Breast epithelium (tissue), 4 donors: Measurements from ENCODE around the gene JPH2. TPM values are rescaled to one million over a fixed set of nuclear protein-coding genes. Genes with fewer than 3 reads are reported as not detected.
"Not testable (repeated sequence)": the region's sequence is repeated elsewhere in the genome, so short reads cannot be mapped to it uniquely, and the experiment has no call there.

Experiments
- DNase-seq, 2 donors: peaks; one replicate each; pipeline ENCODE4 v3.0.0-alpha.2; 2019; ENCODE audit warnings: low spot score in 2 of 2
- H3K27ac ChIP-seq, 2 donors: fragments of 200-600 bp; sonication (generic) in 1 of 2; one replicate each; pipeline ENCODE4 v1.5.1; 2016 to 2019; ENCODE audit warnings: mild to moderate bottlenecking in 1 of 2
- H3K27me3 ChIP-seq, 2 donors: fragments of 200-600 bp; sonication (generic) in 1 of 2; one replicate each; pipeline versions ENCODE4 v1.5.1 to v1.6.0; 2017 to 2019; ENCODE audit warnings: control low read depth in 1 of 2, mild to moderate bottlenecking in 1 of 2
- H3K36me3 ChIP-seq: fragments of 200-600 bp; one replicate; pipeline ENCODE4 v1.5.1; 2019
- H3K4me1 ChIP-seq, 2 donors: fragments of 200-600 bp; sonication (generic); one replicate each; pipeline ENCODE4 v1.5.1; 2016 to 2019; ENCODE audit warnings: control low read depth in 1 of 2
- H3K4me3 ChIP-seq, 3 donors: fragments of 200-600 bp; sonication (generic); 1 replicate in 2 of 3; 2 replicates in 1 of 3; pipeline ENCODE4 v1.5.1; 2016 to 2019; ENCODE audit warnings: mild to moderate bottlenecking in 3 of 3, moderate library complexity in 2 of 3
- H3K9me3 ChIP-seq, 2 donors: fragments of 200-600 bp; sonication (generic) in 1 of 2; one replicate each; pipeline ENCODE4 v1.5.1; 2016 to 2019; ENCODE audit warnings: control low read depth in 1 of 2
- POLR2A ChIP-seq: fragments of 450-650 bp; IDR thresholded peaks from one replicate; pipeline ENCODE4 v1.6.1; 2016; ENCODE audit warnings: antibody characterized with exemption, mild to moderate bottlenecking, moderate library complexity
- POLR2AphosphoS5 ChIP-seq, 3 donors: sonication (generic); formaldehyde crosslinking; IDR thresholded peaks; one replicate each; pipeline ENCODE4 v1.6.1; 2017; ENCODE audit warnings: antibody characterized with exemption in 3 of 3
- intact Hi-C: fragments of 100-400 bp; cut with DNase I; formaldehyde crosslinking; loops from one replicate; pipeline ENCODE4 v1.15.1; 2023; ENCODE audit warnings: low total_unique reads
- total RNA-seq, 3 donors: library from RNA; depleted of rRNA; stranded (reverse); fragments of >200 nt; gene quantifications; one replicate each; pipeline ENCODE4 v1.1.0, GENCODE V29; 2016
- TF ChIP-seq, protein P1 (sequence below), 3 donors: fragments of 450-650 bp; IDR thresholded peaks; one replicate each; pipeline ENCODE4 v1.5.1; 2016 to 2017; ENCODE audit warnings: antibody characterized with exemption in 3 of 3, mild to moderate bottlenecking in 3 of 3, moderate library complexity in 3 of 3

The JPH2 gene
- total RNA-seq: 10 to 100 TPM in 2 of 3 donors, 1 to 10 TPM in 1; 9.3 to 16.4 (median 16.2) TPM

DNA sequence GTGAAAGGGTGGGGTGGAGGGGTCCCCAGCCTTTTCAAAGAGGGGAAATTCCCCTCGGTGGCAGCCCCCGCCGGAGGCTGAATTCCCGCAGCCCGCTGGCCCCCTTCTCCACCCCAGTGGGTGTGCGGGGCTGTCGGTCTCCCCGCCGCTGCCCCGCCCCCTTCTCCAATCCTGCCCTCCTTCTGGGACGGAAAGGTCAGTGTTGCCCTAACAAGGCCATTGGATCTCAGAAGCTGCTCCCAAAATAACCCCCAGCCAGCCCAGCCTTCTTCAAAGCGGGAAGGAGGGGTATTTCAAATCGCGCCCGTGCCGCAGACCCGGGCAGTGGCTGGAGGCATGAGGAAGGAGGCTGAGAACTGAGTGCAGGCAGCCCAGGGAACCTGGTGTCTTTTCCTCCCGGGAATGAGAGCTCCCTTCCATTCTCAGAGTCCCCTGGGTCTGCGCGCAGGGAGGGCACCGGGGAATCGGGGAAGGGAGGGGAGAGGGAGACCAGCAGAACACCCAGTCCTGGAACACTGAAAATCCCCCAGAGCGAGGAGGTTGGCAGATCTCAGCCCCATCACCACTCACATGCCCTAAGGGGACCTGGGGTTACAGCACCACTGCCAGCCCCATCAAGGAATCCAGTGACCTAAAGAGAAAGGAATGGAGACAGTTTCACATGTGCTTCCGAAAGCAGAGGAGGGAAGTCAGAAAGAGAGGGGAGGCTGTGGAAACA is at the start of gene JPH2:
JPH2 (minus strand) TSS at position 135 of the 718 bp plus-strand sequence. CDS start 483 bp downstream, outside the sequence.
- TF ChIP-seq, protein P1, sequence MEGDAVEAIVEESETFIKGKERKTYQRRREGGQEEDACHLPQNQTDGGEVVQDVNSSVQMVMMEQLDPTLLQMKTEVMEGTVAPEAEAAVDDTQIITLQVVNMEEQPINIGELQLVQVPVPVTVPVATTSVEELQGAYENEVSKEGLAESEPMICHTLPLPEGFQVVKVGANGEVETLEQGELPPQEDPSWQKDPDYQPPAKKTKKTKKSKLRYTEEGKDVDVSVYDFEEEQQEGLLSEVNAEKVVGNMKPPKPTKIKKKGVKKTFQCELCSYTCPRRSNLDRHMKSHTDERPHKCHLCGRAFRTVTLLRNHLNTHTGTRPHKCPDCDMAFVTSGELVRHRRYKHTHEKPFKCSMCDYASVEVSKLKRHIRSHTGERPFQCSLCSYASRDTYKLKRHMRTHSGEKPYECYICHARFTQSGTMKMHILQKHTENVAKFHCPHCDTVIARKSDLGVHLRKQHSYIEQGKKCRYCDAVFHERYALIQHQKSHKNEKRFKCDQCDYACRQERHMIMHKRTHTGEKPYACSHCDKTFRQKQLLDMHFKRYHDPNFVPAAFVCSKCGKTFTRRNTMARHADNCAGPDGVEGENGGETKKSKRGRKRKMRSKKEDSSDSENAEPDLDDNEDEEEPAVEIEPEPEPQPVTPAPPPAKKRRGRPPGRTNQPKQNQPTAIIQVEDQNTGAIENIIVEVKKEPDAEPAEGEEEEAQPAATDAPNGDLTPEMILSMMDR (IDR thresholded peaks at IDR 0.05): peak in 1 of 3 donors; percentile 1
- TF ChIP-seq POLR2AphosphoS5 (IDR thresholded peaks at IDR 0.05) (peak in 2 of 3 donors; percentile 44 to 63), POLR2A (no peak)
- intact Hi-C loops: loop anchor here (5.0 kb wide), 1 partner anchor 65 kb away; no protein-coding TSS in a partner anchor
- Histone ChIP-seq H3K4me3 (peak within 1 kb of the TSS; percentile 33 to 73 (median 58)), H3K4me1 (peaks cover 3 to 8% of the 10 kb centered on the region in 2 donors), H3K27ac (peak within 1 kb of the TSS; percentile 85 to 88), H3K9me3 (no peaks in the 10 kb centered on the region), H3K27me3 (peaks cover 0 to 7% of the 10 kb centered on the region in 2 donors), H3K36me3 (no peaks in the 10 kb centered on the region)
- DNase-seq: peak; percentile 65 to 92

DNA sequence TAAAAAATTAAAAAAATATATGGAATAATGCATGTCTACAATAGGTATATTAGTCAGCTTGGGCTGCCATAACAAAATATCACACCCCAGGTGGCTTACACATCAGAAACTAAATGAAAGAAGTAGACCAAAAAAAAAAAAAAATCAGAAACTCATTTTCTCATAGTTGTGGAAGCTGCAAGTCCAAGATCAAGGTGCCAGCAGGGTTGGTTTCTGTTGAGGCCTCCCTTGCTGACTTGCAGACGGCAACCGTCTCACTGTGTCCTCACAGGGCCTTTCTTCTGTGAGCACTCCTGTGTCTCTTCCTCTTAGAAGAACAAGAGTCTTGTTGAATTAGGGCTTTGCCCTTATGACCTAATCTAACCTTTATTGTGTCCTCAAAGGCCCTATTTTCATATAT is 48.7 kb upstream of the JPH2 start:
- intact Hi-C loops: no loop called here
- no peaks in the 10 kb centered on the region for H3K27me3 ChIP-seq
- no peaks in the 10 kb centered on the region for H3K4me1 ChIP-seq
- DNase-seq: no peak
- H3K4me3 ChIP-seq: no peak overlapping the region
- no peaks in the 10 kb centered on the region for H3K9me3 ChIP-seq
- H3K27ac ChIP-seq: no peak overlapping the region
- no peaks in the 10 kb centered on the region for H3K36me3 ChIP-seq
- TF ChIP-seq POLR2AphosphoS5 (IDR thresholded peaks at IDR 0.05): no peak
- TF ChIP-seq, protein P1 (IDR thresholded peaks at IDR 0.05): no peak
- TF ChIP-seq POLR2A: no peak

DNA sequence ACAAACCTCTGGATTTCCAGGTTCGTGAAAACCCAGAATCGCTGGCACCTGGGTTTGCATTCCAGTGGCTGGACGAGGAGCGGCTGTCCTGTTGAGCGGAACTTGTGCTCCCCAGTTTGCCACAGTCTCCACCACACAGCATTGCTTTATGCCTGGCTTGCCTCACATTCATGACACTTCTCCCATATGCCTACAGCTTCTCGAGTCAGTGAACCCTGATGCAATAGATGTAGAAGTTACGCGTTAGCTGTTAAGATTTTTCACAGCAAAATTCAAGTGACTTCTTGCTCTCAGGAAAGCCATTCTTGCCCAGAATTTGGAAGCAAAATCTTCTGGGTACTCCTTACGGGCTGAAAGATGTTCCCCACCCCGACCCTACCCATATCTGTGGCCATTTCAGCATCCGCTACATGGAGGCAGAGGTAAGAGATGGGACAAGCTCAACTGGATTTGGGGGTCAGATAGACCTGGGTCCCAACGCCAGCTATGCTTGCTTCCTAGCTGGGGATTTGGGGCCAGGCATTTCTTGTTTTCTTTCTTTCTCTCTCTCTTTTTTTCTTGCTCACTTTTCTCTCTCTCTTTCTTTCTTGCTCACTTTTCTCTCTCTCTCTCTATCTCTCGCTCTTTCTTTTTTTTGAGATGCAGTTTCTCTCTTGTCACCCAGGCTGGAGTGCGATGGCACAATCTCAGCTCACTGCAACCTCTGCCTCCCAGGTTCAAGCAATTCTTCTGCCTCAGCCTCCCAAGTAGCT is 47.8 kb upstream of the JPH2 start:
- Histone ChIP-seq H3K9me3 (no peaks in the 10 kb centered on the region), H3K4me3 (no peak overlapping the region), H3K4me1 (no peaks in the 10 kb centered on the region), H3K36me3 (no peaks in the 10 kb centered on the region), H3K27ac (no peak overlapping the region), H3K27me3 (no peaks in the 10 kb centered on the region)
- no peak for DNase-seq
- intact Hi-C loops: no loop called here
- TF ChIP-seq, protein P1 (IDR thresholded peaks at IDR 0.05): no peak
- TF ChIP-seq POLR2AphosphoS5 (IDR thresholded peaks at IDR 0.05): no peak
- no peak for TF ChIP-seq POLR2A

DNA sequence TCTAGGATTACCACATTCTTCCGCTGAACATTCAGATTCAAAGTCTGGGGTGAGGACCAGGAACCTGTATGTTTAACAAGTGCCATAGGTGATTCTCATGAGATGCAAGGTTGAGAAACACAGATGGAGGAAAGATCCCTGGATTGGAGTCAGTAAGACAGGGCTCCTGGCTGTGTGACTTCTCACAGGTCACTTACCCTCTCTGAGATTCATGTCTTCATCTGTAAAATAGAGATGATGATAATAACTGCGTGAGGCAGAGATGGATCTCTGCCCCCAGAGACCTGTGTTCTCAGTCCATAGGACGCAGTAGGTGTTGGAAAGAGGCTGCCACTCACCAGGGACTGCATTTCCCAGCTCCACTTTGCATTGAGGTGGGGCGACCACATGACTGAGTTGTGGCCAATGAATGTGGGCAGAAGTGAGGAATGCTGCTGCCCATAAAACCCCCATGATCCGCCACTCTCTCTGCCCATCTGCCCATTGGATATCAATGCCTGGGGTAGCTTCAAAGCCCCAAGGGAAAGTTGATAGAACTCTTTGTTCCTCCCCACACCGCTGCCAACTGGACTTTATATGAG is 46.5 kb upstream of the JPH2 start:
- H3K4me3 ChIP-seq: no peak overlapping the region
- H3K36me3 ChIP-seq: no peaks in the 10 kb centered on the region
- H3K27me3 ChIP-seq: no peaks in the 10 kb centered on the region
- no peak overlapping the region for H3K27ac ChIP-seq
- TF ChIP-seq POLR2AphosphoS5 (IDR thresholded peaks at IDR 0.05): no peak
- TF ChIP-seq, protein P1 (IDR thresholded peaks at IDR 0.05): no peak
- no peak for TF ChIP-seq POLR2A
- H3K4me1 ChIP-seq: no peaks in the 10 kb centered on the region
- H3K9me3 ChIP-seq: no peaks in the 10 kb centered on the region
- no peak for DNase-seq
- intact Hi-C loops: no loop called here

DNA sequence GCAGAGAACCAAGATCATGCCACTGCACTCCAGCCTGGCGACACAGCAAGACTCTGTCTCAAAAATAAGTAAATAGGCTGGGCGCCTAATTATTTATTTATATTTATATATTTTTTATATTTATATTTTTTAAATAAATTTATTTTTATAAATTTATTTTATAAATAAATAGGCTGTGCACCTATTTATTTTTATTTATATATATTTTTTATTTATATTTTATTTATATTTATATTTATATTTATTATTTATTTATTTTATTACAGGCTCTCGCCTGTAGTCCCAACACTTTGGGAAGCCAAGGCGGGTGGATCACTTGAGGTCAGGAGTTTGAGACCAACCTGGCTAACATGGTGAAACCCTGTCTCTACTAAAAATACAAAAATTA is 45.5 kb upstream of the JPH2 start:
- H3K36me3 ChIP-seq, H3K27me3 ChIP-seq, H3K9me3 ChIP-seq, H3K4me3 ChIP-seq, DNase-seq, H3K4me1 ChIP-seq, H3K27ac ChIP-seq, intact Hi-C loops: not testable (repeated sequence)
